Activated CD4-positive, alpha-beta T cell treated with anti-CD3 and anti-CD28 coated beads for 36 hours (primary cell): ENCODE results near the gene C1QTNF8. TPM values are rescaled to one million over a fixed set of nuclear protein-coding genes. Genes with fewer than 3 reads are reported as not detected.

Experiments used
- ATAC-seq: fragments of 200-7000 bp; cut with Tn5 transposase; one replicate; pipeline ENCODE4 v1.10.0; 2021; ENCODE audit warnings: mild to moderate bottlenecking, moderate library complexity
- CTCF ChIA-PET: fragments of 350-600 bp; sonication (Branson Sonifier 250); formaldehyde crosslinking; loops from one replicate; lab custom pipeline; 2021; ENCODE audit warnings: antibody characterized with exemption; lab: Charles Lee
- POLR2A ChIA-PET: fragments of 350-600 bp; sonication (Branson Sonifier 250); formaldehyde crosslinking; loops from one replicate; lab custom pipeline; 2021; ENCODE audit warnings: antibody characterized with exemption, inconsistent platforms; lab: Charles Lee
- DNase-seq: peaks from one replicate; pipeline ENCODE4 v3.0.0-alpha.2; 2020
- H3K27ac Mint-ChIP-seq: one replicate; pipeline ENCODE4 v1.8.0; 2021; ENCODE audit warnings: mixed read lengths
- H3K27me3 Mint-ChIP-seq: one replicate; pipeline ENCODE4 v1.8.0; 2021; ENCODE audit warnings: mixed read lengths
- H3K36me3 Mint-ChIP-seq: one replicate; pipeline ENCODE4 v1.8.0; 2021; ENCODE audit warnings: low read depth, mixed read lengths
- H3K4me1 Mint-ChIP-seq: one replicate; pipeline ENCODE4 v1.8.0; 2021; ENCODE audit warnings: mixed read lengths
- H3K4me3 Mint-ChIP-seq: one replicate; pipeline ENCODE4 v1.8.0; 2021; ENCODE audit warnings: mild to moderate bottlenecking, moderate library complexity, mixed read lengths
- H3K9me3 Mint-ChIP-seq: one replicate; pipeline ENCODE4 v1.8.0; 2021; ENCODE audit warnings: low read depth, mixed read lengths
- intact Hi-C, 2 experiments: fragments of 100-400 bp; cut with DNase I in 1 of 2; cut with micrococcal nuclease in 1 of 2; formaldehyde crosslinking; loops; one replicate each; pipeline versions ENCODE4 v1.14.2 to v1.15.1; 2022 to 2024; cut with DNase I, micrococcal nuclease
- total RNA-seq, 2 experiments: library from RNA; stranded (reverse); gene quantifications; one replicate each; pipeline ENCODE4 v1.2.3, GENCODE V29; 2021

The C1QTNF8 gene
- total RNA-seq, 2 experiments from 2014 or later = not detected

GRCh38 chr16:1042866-1043265 is 53.2 kb downstream of the C1QTNF8 start:
- Mint-ChIP-seq H3K4me3 (no peak overlapping the region), H3K36me3 (no peaks in the 10 kb centered on the region), H3K27ac (no peak overlapping the region), H3K9me3 (no peaks in the 10 kb centered on the region), H3K4me1 (no peaks in the 10 kb centered on the region), H3K27me3 (peaks cover 3% of the 10 kb centered on the region)
- POLR2A ChIA-PET = no interaction called here
- CTCF ChIA-PET = interaction anchor here (1.0 kb wide), 1 partner anchor 14 kb away, joined by 4 read pairs; no protein-coding TSS in a partner anchor
- no peak for ATAC-seq
- intact Hi-C loops = no loop called here
- DNase-seq = no peak

GRCh38 chr16:1042049-1042744 is 53.8 kb downstream of the C1QTNF8 start:
- no peak for DNase-seq
- no peaks in the 10 kb centered on the region for H3K9me3 Mint-ChIP-seq
- intact Hi-C loops = no loop called here
- no peak overlapping the region for H3K4me3 Mint-ChIP-seq
- H3K36me3 Mint-ChIP-seq = no peaks in the 10 kb centered on the region
- no peak overlapping the region for H3K27ac Mint-ChIP-seq
- no peaks in the 10 kb centered on the region for H3K4me1 Mint-ChIP-seq
- ATAC-seq = no peak
- H3K27me3 Mint-ChIP-seq = peaks cover 3% of the 10 kb centered on the region
- ChIA-PET CTCF (interaction anchor here (1.0 kb wide), 1 partner anchor 15 kb away, joined by 4 read pairs; no protein-coding TSS in a partner anchor), POLR2A (no interaction called here)

- Mint-ChIP-seq H3K4me1 (no peaks in the 10 kb centered on the region), H3K27me3 (peaks cover 3% of the 10 kb centered on the region), H3K27ac (no peak overlapping the region), H3K9me3 (no peaks in the 10 kb centered on the region), H3K36me3 (no peaks in the 10 kb centered on the region), H3K4me3 (no peak overlapping the region)
- POLR2A ChIA-PET = no interaction called here
- intact Hi-C loops = no loop called here
- CTCF ChIA-PET = no interaction called here
- no peak for ATAC-seq
- no peak for DNase-seq
Measured at GRCh38 chr16:1040346-1040745, 55.7 kb downstream of the C1QTNF8 start.

GRCh38 chr16:1039762-1040161 is 56.3 kb downstream of the C1QTNF8 start:
- Mint-ChIP-seq H3K27me3 (peaks cover 3% of the 10 kb centered on the region), H3K9me3 (no peaks in the 10 kb centered on the region), H3K27ac (no peak overlapping the region), H3K4me3 (no peak overlapping the region), H3K4me1 (no peaks in the 10 kb centered on the region), H3K36me3 (no peaks in the 10 kb centered on the region)
- DNase-seq (no peak), ATAC-seq (no peak)
- CTCF ChIA-PET = no interaction called here
- POLR2A ChIA-PET = no interaction called here
- intact Hi-C loops = no loop called here

- intact Hi-C loops = no loop called here
- Mint-ChIP-seq H3K36me3 (no peaks in the 10 kb centered on the region), H3K4me3 (no peak overlapping the region), H3K27me3 (peaks cover 3% of the 10 kb centered on the region), H3K27ac (no peak overlapping the region), H3K9me3 (no peaks in the 10 kb centered on the region), H3K4me1 (no peaks in the 10 kb centered on the region)
- POLR2A ChIA-PET = no interaction called here
- CTCF ChIA-PET = no interaction called here
- DNase-seq = no peak
- ATAC-seq = no peak
Measured at GRCh38 chr16:1038932-1039331, 57.1 kb downstream of the C1QTNF8 start.

Other genes with a start within 250 kb of the C1QTNF8 start
- gene LMF1, start 125.3 kb downstream of the C1QTNF8 start, total RNA-seq = 10 to 100 TPM in 1 of 2 experiments, 1 to 10 TPM in 1; 9.5 to 12.2 TPM
- 1 to 10 TPM; 1.4 to 1.6 TPM for gene SOX8, start 114.5 kb downstream of the C1QTNF8 start, total RNA-seq
- not detected for gene SSTR5, start 23.5 kb downstream of the C1QTNF8 start, total RNA-seq
- under 1 TPM; 0.86 to 0.98 TPM for gene CACNA1H, start 56.9 kb upstream of the C1QTNF8 start, total RNA-seq
- gene TPSG1, start 129.0 kb upstream of the C1QTNF8 start, total RNA-seq = not detected
- not detected for gene TPSB2, start 133.9 kb upstream of the C1QTNF8 start, total RNA-seq
- gene TPSAB1, start 144.5 kb upstream of the C1QTNF8 start, total RNA-seq = not detected
- gene TPSD1, start 159.8 kb upstream of the C1QTNF8 start, total RNA-seq = not detected
- gene UBE2I, start 213.4 kb upstream of the C1QTNF8 start, total RNA-seq = 100 to 1,000 TPM; 251 to 358 TPM
- 1 to 10 TPM in 1 of 2 experiments, under 1 TPM in 1; 0.57 to 1.0 TPM for gene BAIAP3, start 237.4 kb upstream of the C1QTNF8 start, total RNA-seq